Right atrium auricular region (tissue), 2 donors: ENCODE data around the gene RNF138. TPM values are rescaled to one million over a fixed set of nuclear protein-coding genes. Genes with fewer than 3 reads are reported as not detected.

Source experiments
- DNase-seq: peaks from one replicate; pipeline ENCODE4 v3.0.0-alpha.2; 2019; ENCODE audit warnings: low spot score
- H3K27ac ChIP-seq, 2 donors: fragments of 200-600 bp; sonication (generic); 1 replicate in 1 of 2; 2 replicates in 1 of 2; pipeline ENCODE4 v1.5.1; 2016 to 2019
- H3K27me3 ChIP-seq, 2 donors: fragments of 200-600 bp; sonication (generic); one replicate each; pipeline versions ENCODE4 v1.5.1 to v1.6.0; 2017 to 2019
- H3K36me3 ChIP-seq: fragments of 200-600 bp; sonication (generic); one replicate; pipeline ENCODE4 v1.5.1; 2016
- H3K4me1 ChIP-seq, 2 donors: fragments of 200-600 bp; sonication (generic); one replicate each; pipeline versions ENCODE4 v1.5.1 to v1.6.0; 2017 to 2019
- H3K4me3 ChIP-seq, 2 donors: fragments of 200-600 bp; sonication (generic); 1 replicate in 1 of 2; 2 replicates in 1 of 2; pipeline ENCODE4 v1.5.1; 2017 to 2019; ENCODE audit warnings: mild to moderate bottlenecking in 1 of 2, moderate library complexity in 1 of 2
- H3K9me3 ChIP-seq, 2 donors: fragments of 200-600 bp; sonication (generic); one replicate each; pipeline ENCODE4 v1.5.1; 2019
- CTCF ChIP-seq, 2 donors: fragments of 200-600 bp; sonication (generic); IDR thresholded peaks; one replicate each; pipeline ENCODE4 v1.5.1; 2019; ENCODE audit warnings: antibody characterized with exemption in 2 of 2
- total RNA-seq, 2 donors: library from RNA; depleted of rRNA; stranded (reverse); fragments of >200 nt; gene quantifications; one replicate each; pipeline ENCODE4 v1.1.0, GENCODE V29; 2016

Gene RNF138
- total RNA-seq, 2 donors from 2014 or later = 5.5 to 11.3 TPM

GRCh38 chr18:32092422-32093101 is 888 bp downstream of the RNF138 start:
- Histone ChIP-seq H3K27me3 (no peaks in the 10 kb centered on the region), H3K27ac (peak overlapping the region; percentile 97 to 99), H3K36me3 (no peaks in the 10 kb centered on the region), H3K9me3 (no peaks in the 10 kb centered on the region), H3K4me3 (peak overlapping the region; percentile 77 to 88), H3K4me1 (peaks cover 0 to 42% of the 10 kb centered on the region in 2 donors)
- DNase-seq = peak; percentile 97
- no peak for TF ChIP-seq CTCF (IDR thresholded peaks at IDR 0.05)

- no peak for TF ChIP-seq CTCF (IDR thresholded peaks at IDR 0.05)
- DNase-seq = peak; percentile 65
- H3K4me1 ChIP-seq = peaks cover 0 to 43% of the 10 kb centered on the region in 2 donors
These were observed 1.4 kb downstream of the RNF138 start for GRCh38 chr18:32093102-32093511.

GRCh38 chr18:32093523-32093922 is 1.8 kb downstream of the RNF138 start:
- H3K4me3 ChIP-seq = peak overlapping the region; percentile 77 to 88
- H3K27ac ChIP-seq = peak overlapping the region; percentile 97 to 99
- no peaks in the 10 kb centered on the region for H3K36me3 ChIP-seq
- no peaks in the 10 kb centered on the region for H3K9me3 ChIP-seq
- DNase-seq = no peak
- H3K27me3 ChIP-seq = no peaks in the 10 kb centered on the region
- peaks cover 0 to 43% of the 10 kb centered on the region in 2 donors for H3K4me1 ChIP-seq
- TF ChIP-seq CTCF (IDR thresholded peaks at IDR 0.05) = no peak

More at GRCh38 chr18:32093102-32093511, 1.4 kb downstream of the RNF138 start:
- H3K27ac ChIP-seq = peak overlapping the region; percentile 97 to 99
- H3K9me3 ChIP-seq = no peaks in the 10 kb centered on the region
- H3K36me3 ChIP-seq = no peaks in the 10 kb centered on the region
- H3K27me3 ChIP-seq = no peaks in the 10 kb centered on the region
- H3K4me3 ChIP-seq = peak overlapping the region; percentile 77 to 88

- no peaks in the 10 kb centered on the region for H3K36me3 ChIP-seq
- H3K4me1 ChIP-seq = peaks cover 0 to 43% of the 10 kb centered on the region in 2 donors
- H3K4me3 ChIP-seq = no peak overlapping the region
- no peaks in the 10 kb centered on the region for H3K27me3 ChIP-seq
- H3K9me3 ChIP-seq = no peaks in the 10 kb centered on the region
- DNase-seq = no peak
- no peak overlapping the region for H3K27ac ChIP-seq
- TF ChIP-seq CTCF (IDR thresholded peaks at IDR 0.05) = no peak
These were observed 3.7 kb downstream of the RNF138 start for GRCh38 chr18:32095192-32095899.

- H3K27me3 ChIP-seq = no peaks in the 10 kb centered on the region
- no peak overlapping the region for H3K4me3 ChIP-seq
- H3K36me3 ChIP-seq = no peaks in the 10 kb centered on the region
- no peak for DNase-seq
- no peak for TF ChIP-seq CTCF (IDR thresholded peaks at IDR 0.05)
- H3K4me1 ChIP-seq = peaks cover 0 to 43% of the 10 kb centered on the region in 2 donors
- H3K9me3 ChIP-seq = no peaks in the 10 kb centered on the region
- no peak overlapping the region for H3K27ac ChIP-seq
These were observed 4.2 kb downstream of the RNF138 start for GRCh38 chr18:32095900-32096229.
